ENCODE results near the gene SETBP1. TPM values are rescaled to one million over a fixed set of nuclear protein-coding genes. Genes with fewer than 3 reads are reported as not detected.

The SETBP1 gene
- total and polyA plus RNA-seq, 2 of the 13 experiments (the other 11 are each of a cell fraction or from before 2014, with no cell fraction given) = 0.18 to 0.65 TPM

GRCh38 chr18:44783371-44783770, 102.7 kb downstream of the SETBP1 start (continued):
- no peak for TF ChIP-seq SIN3A (IDR thresholded peaks at IDR 0.05; ENCODE audit: borderline replicate concordance, low read depth, low read length)

- H3K79me2 ChIP-seq (ENCODE audit: insufficient read depth, low read length) = no peaks in the 10 kb centered on the region
- H3K9ac ChIP-seq (ENCODE audit: insufficient read depth, low read depth, low read length) = no peak overlapping the region
- H2AFZ ChIP-seq (ENCODE audit: low read length) = no peak overlapping the region
- no peaks in the 10 kb centered on the region; a peak in 1 of 5 replicates for H3K27me3 ChIP-seq (ENCODE audit: control insufficient read depth in 1 of 2, insufficient read depth in 2 of 2, low read length in 2 of 2)
- no peak overlapping the region for H3K27ac ChIP-seq (ENCODE audit: extremely low read length, insufficient read depth, low read length)
- BruUV-seq (replicated peaks) = no TSS peak
- ChIA-PET POLR2A (no interaction called here), CTCF (ENCODE audit: low intra/inter-chr PET ratio, low total read pairs) (no interaction called here)
- intact Hi-C loops (cut with micrococcal nuclease; ENCODE audit: unreplicated experiment) = no loop called here
- no peaks in the 10 kb centered on the region for H4K20me1 ChIP-seq (ENCODE audit: insufficient read depth, low read length)
- no peak for TF ChIP-seq ZBTB34 (CRISPR knock-in tag; IDR thresholded peaks at IDR 0.05)
- no peak for TF ChIP-seq KMT2A (CRISPR knock-in tag; IDR thresholded peaks at IDR 0.05)
- no peak for TF ChIP-seq SRSF4 (IDR thresholded peaks at IDR 0.05; ENCODE audit: low read depth, low read length, poor library complexity, severe bottlenecking)
- no peak for TF ChIP-seq KAT8 (CRISPR knock-in tag; IDR thresholded peaks at IDR 0.05)
- no peak for TF ChIP-seq ZNF589 (CRISPR knock-in tag; conservative IDR thresholded peaks at IDR 0.05)
- TF ChIP-seq ZNF780A (CRISPR knock-in tag; IDR thresholded peaks at IDR 0.05) = no peak
- TF ChIP-seq IKZF1 (IDR thresholded peaks at IDR 0.05) = no peak
- no peak for TF ChIP-seq ZNF558 (CRISPR knock-in tag; IDR thresholded peaks at IDR 0.05; ENCODE audit: borderline replicate concordance)
- no peak for TF ChIP-seq BCLAF1 (IDR thresholded peaks at IDR 0.05)
- no peak for TF ChIP-seq RFX5 (IDR thresholded peaks at IDR 0.05; ENCODE audit: low read depth, low read length)
- TF ChIP-seq SP5 (CRISPR knock-in tag; IDR thresholded peaks at IDR 0.05; ENCODE audit: borderline replicate concordance, low read depth) = no peak
- no peak for TF ChIP-seq ZNF737 (CRISPR knock-in tag; IDR thresholded peaks at IDR 0.05; ENCODE audit: borderline replicate concordance)
- TF ChIP-seq ZMYM4 (CRISPR knock-in tag; IDR thresholded peaks at IDR 0.05) = no peak
- TF ChIP-seq CAMTA2 (CRISPR knock-in tag; IDR thresholded peaks at IDR 0.05; ENCODE audit: borderline replicate concordance) = no peak
- TF ChIP-seq ZSCAN25 (CRISPR knock-in tag; IDR thresholded peaks at IDR 0.05) = no peak
- TF ChIP-seq ZNF766 (CRISPR knock-in tag; IDR thresholded peaks at IDR 0.05; ENCODE audit: borderline replicate concordance) = no peak
- TF ChIP-seq ETV5 (CRISPR knock-in tag; IDR thresholded peaks at IDR 0.05; ENCODE audit: borderline replicate concordance) = no peak
- TF ChIP-seq NFYB (CRISPR knock-in tag; IDR thresholded peaks at IDR 0.05) = no peak
- TF ChIP-seq KMT2B (CRISPR knock-in tag; IDR thresholded peaks at IDR 0.05) = no peak
- no peak for TF ChIP-seq ZNF761 (CRISPR knock-in tag; conservative IDR thresholded peaks at IDR 0.05)
- no peak overlapping the region for H3K4me2 ChIP-seq (ENCODE audit: low read depth, low read length)
- no peak for FAIRE-seq
- in situ Hi-C loops (cut with HindIII; ENCODE audit: extremely low pct_ligation_motif_present, low pct_unique_long_range_greater_than_20kb) = loop anchor here (25.0 kb wide), 1 partner anchor 99 kb away; the partner anchor contains the start of gene SETBP1
- peaks cover 26% of the 10 kb centered on the region for H3K4me1 ChIP-seq (ENCODE audit: insufficient read depth, low read length)
- no peak for ATAC-seq
- no peak overlapping the region for H3K4me3 ChIP-seq (replicated peaks in 1 of 3; ENCODE audit: insufficient read depth in 1 of 3, low read depth in 2 of 3, low read length in 3 of 3)
- H3K36me3 ChIP-seq (replicated peaks in 1 of 2; ENCODE audit: control insufficient read depth in 1 of 2, insufficient read depth in 2 of 2, low read length in 2 of 2) = no peaks in the 10 kb centered on the region
- DNase-seq (ENCODE audit: low spot score) = no peak
- no peaks in the 10 kb centered on the region for H3K9me3 ChIP-seq (ENCODE audit: low read length)
Observed at GRCh38 chr18:44786257-44786656, 105.6 kb downstream of the SETBP1 start.
